Measurements from ENCODE around the gene OTUD5.

- TF ChIP-seq CTCF (IDR thresholded peaks at IDR 0.05), result no peak
- TF ChIP-seq, protein P1, sequence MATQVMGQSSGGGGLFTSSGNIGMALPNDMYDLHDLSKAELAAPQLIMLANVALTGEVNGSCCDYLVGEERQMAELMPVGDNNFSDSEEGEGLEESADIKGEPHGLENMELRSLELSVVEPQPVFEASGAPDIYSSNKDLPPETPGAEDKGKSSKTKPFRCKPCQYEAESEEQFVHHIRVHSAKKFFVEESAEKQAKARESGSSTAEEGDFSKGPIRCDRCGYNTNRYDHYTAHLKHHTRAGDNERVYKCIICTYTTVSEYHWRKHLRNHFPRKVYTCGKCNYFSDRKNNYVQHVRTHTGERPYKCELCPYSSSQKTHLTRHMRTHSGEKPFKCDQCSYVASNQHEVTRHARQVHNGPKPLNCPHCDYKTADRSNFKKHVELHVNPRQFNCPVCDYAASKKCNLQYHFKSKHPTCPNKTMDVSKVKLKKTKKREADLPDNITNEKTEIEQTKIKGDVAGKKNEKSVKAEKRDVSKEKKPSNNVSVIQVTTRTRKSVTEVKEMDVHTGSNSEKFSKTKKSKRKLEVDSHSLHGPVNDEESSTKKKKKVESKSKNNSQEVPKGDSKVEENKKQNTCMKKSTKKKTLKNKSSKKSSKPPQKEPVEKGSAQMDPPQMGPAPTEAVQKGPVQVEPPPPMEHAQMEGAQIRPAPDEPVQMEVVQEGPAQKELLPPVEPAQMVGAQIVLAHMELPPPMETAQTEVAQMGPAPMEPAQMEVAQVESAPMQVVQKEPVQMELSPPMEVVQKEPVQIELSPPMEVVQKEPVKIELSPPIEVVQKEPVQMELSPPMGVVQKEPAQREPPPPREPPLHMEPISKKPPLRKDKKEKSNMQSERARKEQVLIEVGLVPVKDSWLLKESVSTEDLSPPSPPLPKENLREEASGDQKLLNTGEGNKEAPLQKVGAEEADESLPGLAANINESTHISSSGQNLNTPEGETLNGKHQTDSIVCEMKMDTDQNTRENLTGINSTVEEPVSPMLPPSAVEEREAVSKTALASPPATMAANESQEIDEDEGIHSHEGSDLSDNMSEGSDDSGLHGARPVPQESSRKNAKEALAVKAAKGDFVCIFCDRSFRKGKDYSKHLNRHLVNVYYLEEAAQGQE (IDR thresholded peaks at IDR 0.05; ENCODE audit: insufficient read depth in 1 of 2, low read depth in 2 of 2, low read length in 1 of 2), result no peak
- TF ChIP-seq POLR2AphosphoS5 (IDR thresholded peaks at IDR 0.05; ENCODE audit: low read depth, low read length), result no peak
- TF ChIP-seq SIN3A (IDR thresholded peaks at IDR 0.05; ENCODE audit: borderline replicate concordance, insufficient read depth, low read depth, low read length), result no peak
- no peak for TF ChIP-seq TCF7L2 (IDR thresholded peaks at IDR 0.05; ENCODE audit: low read depth, low read length)
Measured at GRCh38 chrX:48938721-48939425, 18.5 kb downstream of the OTUD5 start.

Data from Panc1 (cell line).